GM19328 (cell line): ENCODE data around the gene RCAN2.

Source experiments
- ATAC-seq: cut with Tn5 transposase; IDR thresholded peaks from one replicate; pipeline ENCODE4 v1.9.1; 2021; ENCODE audit warnings: mild to moderate bottlenecking, moderate library complexity; ENCODE audit not compliant: unreplicated experiment

Gene RCAN2

GRCh38 chr6:46491201-46491627 is at the start of gene RCAN2:
Gene RCAN2 (minus strand): TSS chr6:46491449.
- no peak for ATAC-seq

GRCh38 chr6:46539866-46540265 is 48.6 kb upstream of the RCAN2 start:
- ATAC-seq, result no peak

- ATAC-seq, result no peak
Observed at GRCh38 chr6:46538800-46539480, 47.7 kb upstream of the RCAN2 start.

- ATAC-seq, result no peak
Observed at GRCh38 chr6:46530896-46531295, 39.6 kb upstream of the RCAN2 start.

- ATAC-seq, result no peak
Observed at GRCh38 chr6:46528961-46529750, 37.9 kb upstream of the RCAN2 start.

- no peak for ATAC-seq
Observed at GRCh38 chr6:46526607-46527006, 35.4 kb upstream of the RCAN2 start.

- ATAC-seq, result no peak
Observed at GRCh38 chr6:46525583-46525982, 34.3 kb upstream of the RCAN2 start.

- no peak for ATAC-seq
Observed at GRCh38 chr6:46521464-46521971, 30.3 kb upstream of the RCAN2 start.

- ATAC-seq, result no peak
Observed at GRCh38 chr6:46517202-46517601, 26.0 kb upstream of the RCAN2 start.

GRCh38 chr6:46513533-46513932 is 22.3 kb upstream of the RCAN2 start:
- ATAC-seq, result no peak

GRCh38 chr6:46511320-46511719 is 20.1 kb upstream of the RCAN2 start:
- ATAC-seq, result no peak

GRCh38 chr6:46510651-46511050 is 19.4 kb upstream of the RCAN2 start:
- ATAC-seq, result no peak

GRCh38 chr6:46509981-46510510 is 18.8 kb upstream of the RCAN2 start:
- no peak for ATAC-seq

- ATAC-seq, result no peak
Observed at GRCh38 chr6:46509063-46509462, 17.8 kb upstream of the RCAN2 start.

- ATAC-seq, result no peak
Observed at GRCh38 chr6:46507426-46507825, 16.2 kb upstream of the RCAN2 start.

GRCh38 chr6:46505693-46506512 is 14.7 kb upstream of the RCAN2 start:
- no peak for ATAC-seq

GRCh38 chr6:46504242-46504641 is 13.0 kb upstream of the RCAN2 start:
- no peak for ATAC-seq

GRCh38 chr6:46502486-46503119 is 11.4 kb upstream of the RCAN2 start:
- ATAC-seq, result no peak

- ATAC-seq, result no peak
Observed at GRCh38 chr6:46501136-46502089, 10.2 kb upstream of the RCAN2 start.
